Measurements from ENCODE around the gene CADM1. TPM values are rescaled to one million over a fixed set of nuclear protein-coding genes. Genes with fewer than 3 reads are reported as not detected.

The CADM1 gene
- total and polyA plus RNA-seq, 9 of the 15 experiments (the other 6 are each of a cell fraction or from before 2014, with no cell fraction given), result 0.42 TPM; not detected in 8

DNA sequence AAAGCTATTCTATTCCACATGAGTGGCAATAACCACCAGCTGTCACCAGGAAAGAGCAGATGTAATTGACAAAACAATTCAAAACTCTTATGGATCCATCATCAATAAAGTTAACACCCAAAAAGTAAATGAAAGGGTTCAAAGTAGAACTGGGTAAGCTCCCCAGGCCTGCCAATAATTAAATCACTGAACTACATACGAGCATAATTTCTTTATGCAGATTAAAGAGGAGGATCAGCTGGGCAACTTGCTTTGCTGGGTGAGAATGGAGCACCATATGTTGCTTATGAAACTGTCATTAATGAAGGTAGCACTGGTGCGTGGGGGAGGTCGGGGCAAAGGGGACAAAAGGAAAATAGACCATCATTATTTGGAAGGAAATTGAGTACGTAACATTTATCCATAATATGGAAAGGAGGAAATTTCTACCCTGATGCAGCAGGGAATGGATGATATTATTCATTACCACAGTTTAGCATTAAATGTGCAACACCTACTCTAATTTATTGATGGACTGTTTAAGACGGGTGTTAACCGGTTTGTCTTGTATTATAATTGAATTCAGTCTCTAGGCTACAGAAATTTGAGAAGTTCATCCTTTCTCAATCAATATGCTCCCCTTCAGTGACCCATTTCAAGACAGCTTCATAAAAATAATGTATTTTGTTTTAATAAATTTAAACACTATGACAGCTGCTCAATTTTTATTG is 315.9 kb downstream of the CADM1 start:
- Histone ChIP-seq H3K9me1 (ENCODE audit: control insufficient read depth, insufficient read depth, low read length) (no peaks in the 10 kb centered on the region), H3K4me1 (replicated peaks in 1 of 2; ENCODE audit: control insufficient read depth in 2 of 2, insufficient read depth in 2 of 2, low read length in 2 of 2) (no peaks in the 10 kb centered on the region), H3K4me2 (ENCODE audit: insufficient read depth, low read length) (no peak overlapping the region), H2AFZ (ENCODE audit: low read depth, low read length) (no peak overlapping the region), H3K27me3 (ENCODE audit: control insufficient read depth in 2 of 2, insufficient read depth in 2 of 2, low read length in 2 of 2) (no peaks in the 10 kb centered on the region), H3K4me3 (no peak overlapping the region), H4K20me1 (replicated peaks; ENCODE audit: control insufficient read depth, insufficient read depth, low read length) (0 out of 2 replicates have a peak, but pooled peaks cover under 1% of the 10 kb centered on the region), H3K9ac (ENCODE audit: insufficient read depth in 1 of 2, low read depth in 2 of 2, low read length in 2 of 2) (no peak overlapping the region), H3K36me3 (ENCODE audit: control insufficient read depth, insufficient read depth, low read length) (no peaks in the 10 kb centered on the region), H3K79me2 (ENCODE audit: control insufficient read depth, insufficient read depth, low read length) (no peaks in the 10 kb centered on the region), H3K9me3 (replicated peaks; ENCODE audit: control insufficient read depth, insufficient read depth, low read depth, low read length) (no peaks in the 10 kb centered on the region), H3K27ac (ENCODE audit: extremely low read depth, low read depth, low read length) (no peak overlapping the region)
- intact Hi-C loops (cut with micrococcal nuclease), result no loop called here
- no peak for FAIRE-seq
- ATAC-seq, result no peak
- ChIA-PET CTCF (ENCODE audit: low intra/inter-chr PET ratio) (no interaction called here), POLR2A (no interaction called here)
- no peak for DNase-seq (ENCODE audit: extremely low read depth in 1 of 4, low spot score in 3 of 4)
- in situ Hi-C loops (cut with MboI), result no loop called here
- no TSS peak for BruUV-seq (replicated peaks)
- WGBS (ENCODE audit: insufficient coverage, low coverage, missing lambda C conversion rate), result 0% methylated on average over 6 of the region's 6 CpGs
- no peak for TF ChIP-seq RAD21 (CRISPR knock-in tag; conservative IDR thresholded peaks at IDR 0.05 in 1 of 2, IDR thresholded peaks at IDR 0.05 in 1 of 2)
- TF ChIP-seq XRCC4 (IDR thresholded peaks at IDR 0.05; ENCODE audit: extremely low read depth, insufficient read depth, insufficient read length), result no peak
- TF ChIP-seq E2F3 (CRISPR knock-in tag; IDR thresholded peaks at IDR 0.05), result no peak
- TF ChIP-seq SUPT5H (IDR thresholded peaks at IDR 0.05), result no peak
- no peak for TF ChIP-seq UBTF (IDR thresholded peaks at IDR 0.05; ENCODE audit: borderline replicate concordance in 1 of 2, low read depth in 2 of 2, low read length in 2 of 2)
- TF ChIP-seq RBM39 (optimal IDR thresholded peaks at IDR 0.05; ENCODE audit: low read depth, low read length), result no peak
- no peak for TF ChIP-seq NR4A1 (CRISPR knock-in tag; IDR thresholded peaks at IDR 0.05)
- no peak for TF ChIP-seq NR4A1 (tag; IDR thresholded peaks at IDR 0.05)
- TF ChIP-seq, protein P1, sequence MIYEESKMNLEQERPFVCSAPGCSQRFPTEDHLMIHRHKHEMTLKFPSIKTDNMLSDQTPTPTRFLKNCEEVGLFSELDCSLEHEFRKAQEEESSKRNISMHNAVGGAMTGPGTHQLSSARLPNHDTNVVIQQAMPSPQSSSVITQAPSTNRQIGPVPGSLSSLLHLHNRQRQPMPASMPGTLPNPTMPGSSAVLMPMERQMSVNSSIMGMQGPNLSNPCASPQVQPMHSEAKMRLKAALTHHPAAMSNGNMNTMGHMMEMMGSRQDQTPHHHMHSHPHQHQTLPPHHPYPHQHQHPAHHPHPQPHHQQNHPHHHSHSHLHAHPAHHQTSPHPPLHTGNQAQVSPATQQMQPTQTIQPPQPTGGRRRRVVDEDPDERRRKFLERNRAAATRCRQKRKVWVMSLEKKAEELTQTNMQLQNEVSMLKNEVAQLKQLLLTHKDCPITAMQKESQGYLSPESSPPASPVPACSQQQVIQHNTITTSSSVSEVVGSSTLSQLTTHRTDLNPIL (CRISPR knock-in tag; IDR thresholded peaks at IDR 0.05), result no peak
- no peak for TF ChIP-seq SMAD2 (IDR thresholded peaks at IDR 0.05; ENCODE audit: low read depth, low read length)
- TF ChIP-seq POLR2B (IDR thresholded peaks at IDR 0.05; ENCODE audit: low read depth, partially characterized antibody), result no peak
- TF ChIP-seq MCM2 (IDR thresholded peaks at IDR 0.05; ENCODE audit: low read depth), result no peak
- no peak for TF ChIP-seq SRSF1 (IDR thresholded peaks at IDR 0.05; ENCODE audit: low read depth, low read length)
- TF ChIP-seq GABPB1 (CRISPR knock-in tag; IDR thresholded peaks at IDR 0.05), result no peak
- no peak for TF ChIP-seq BCLAF1 (IDR thresholded peaks at IDR 0.05; ENCODE audit: borderline replicate concordance in 1 of 2, control insufficient read depth in 1 of 2, low read depth in 2 of 2, low read length in 1 of 2)
- no peak for TF ChIP-seq POU5F1 (IDR thresholded peaks at IDR 0.05; ENCODE audit: borderline replicate concordance, low read depth, low read length, partially characterized antibody)

Measured in K562 (cell line).